ENCODE results near the gene ENGASE.
"Not testable (repeated sequence)": the region's sequence is repeated elsewhere in the genome, so short reads cannot be mapped to it uniquely, and the experiment has no call there.

Gene ENGASE, protein sequence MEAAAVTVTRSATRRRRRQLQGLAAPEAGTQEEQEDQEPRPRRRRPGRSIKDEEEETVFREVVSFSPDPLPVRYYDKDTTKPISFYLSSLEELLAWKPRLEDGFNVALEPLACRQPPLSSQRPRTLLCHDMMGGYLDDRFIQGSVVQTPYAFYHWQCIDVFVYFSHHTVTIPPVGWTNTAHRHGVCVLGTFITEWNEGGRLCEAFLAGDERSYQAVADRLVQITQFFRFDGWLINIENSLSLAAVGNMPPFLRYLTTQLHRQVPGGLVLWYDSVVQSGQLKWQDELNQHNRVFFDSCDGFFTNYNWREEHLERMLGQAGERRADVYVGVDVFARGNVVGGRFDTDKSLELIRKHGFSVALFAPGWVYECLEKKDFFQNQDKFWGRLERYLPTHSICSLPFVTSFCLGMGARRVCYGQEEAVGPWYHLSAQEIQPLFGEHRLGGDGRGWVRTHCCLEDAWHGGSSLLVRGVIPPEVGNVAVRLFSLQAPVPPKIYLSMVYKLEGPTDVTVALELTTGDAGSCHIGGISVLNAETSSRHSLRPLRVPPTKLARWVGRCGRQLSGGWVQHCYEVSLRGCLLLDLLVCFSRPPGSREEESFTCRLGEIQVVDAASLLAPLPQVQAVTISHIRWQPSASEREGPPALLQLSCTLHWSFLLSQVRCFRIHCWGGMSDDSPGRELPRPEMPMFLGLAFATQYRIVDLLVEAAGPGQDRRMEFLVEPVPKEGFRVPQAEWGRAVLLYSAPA

DNA sequence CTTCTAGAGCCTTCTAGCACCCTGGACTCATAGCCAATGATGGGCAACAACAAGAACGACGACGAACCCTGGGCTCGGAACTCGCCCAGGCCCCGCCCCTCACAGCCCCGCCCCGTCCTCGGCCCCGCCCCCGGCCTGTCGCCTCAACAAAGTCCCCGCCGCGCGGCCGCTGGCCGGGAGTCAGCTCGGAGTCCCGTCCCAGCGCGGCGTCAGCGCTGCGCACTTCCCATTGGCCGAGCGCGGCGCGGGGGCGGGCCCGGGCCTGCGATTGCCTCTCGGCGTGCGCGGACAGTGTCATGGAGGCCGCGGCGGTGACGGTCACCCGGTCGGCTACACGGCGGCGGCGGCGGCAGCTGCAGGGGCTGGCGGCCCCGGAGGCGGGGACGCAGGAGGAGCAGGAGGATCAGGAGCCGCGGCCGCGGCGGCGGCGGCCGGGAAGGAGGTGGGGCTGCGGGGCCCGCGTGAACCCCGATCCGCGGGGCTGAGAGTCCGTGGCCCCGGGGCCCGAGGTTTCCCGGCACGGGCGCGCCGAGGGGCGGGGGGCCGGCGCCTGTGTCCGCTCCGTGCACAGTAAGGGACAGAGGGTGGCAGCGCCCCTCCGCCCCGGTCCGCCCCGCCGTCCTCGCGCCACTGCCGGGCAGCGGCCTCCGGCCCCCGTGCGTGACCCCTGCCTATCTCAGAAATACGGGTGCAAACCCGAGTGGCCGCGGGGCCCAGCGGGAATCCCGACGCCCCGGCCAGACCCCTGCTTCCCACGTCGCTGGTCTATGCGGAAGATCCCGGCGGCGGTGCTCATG is at the start of gene ENGASE:
ENGASE (plus strand) TSS at position 176 of the 797 bp plus-strand sequence; CDS start at position 297, 121 bp downstream.
- peaks cover 2% of the 10 kb centered on the region for H3K36me3 Mint-ChIP-seq (ENCODE audit: low read depth)
- no peaks in the 10 kb centered on the region for H3K9me3 Mint-ChIP-seq
- peak within 1 kb of the TSS; percentile 83 for H3K27ac Mint-ChIP-seq
- no peaks in the 10 kb centered on the region for H3K27me3 Mint-ChIP-seq
- H3K4me3 Mint-ChIP-seq = peak within 1 kb of the TSS; percentile 87
- H3K4me1 Mint-ChIP-seq = peaks cover 17% of the 10 kb centered on the region
- DNase-seq (peak; percentile 93), ATAC-seq (peak; percentile 98)

GRCh38 chr17:79024901-79025737 is 49.5 kb upstream of the ENGASE start:
- Mint-ChIP-seq H3K4me1 (peaks cover 8% of the 10 kb centered on the region), H3K27me3 (peaks cover 28% of the 10 kb centered on the region), H3K36me3 (ENCODE audit: low read depth) (no peaks in the 10 kb centered on the region), H3K27ac (no peak overlapping the region), H3K9me3 (no peaks in the 10 kb centered on the region), H3K4me3 (peak overlapping the region; percentile 76)
- DNase-seq = no peak
- no peak for ATAC-seq

DNA sequence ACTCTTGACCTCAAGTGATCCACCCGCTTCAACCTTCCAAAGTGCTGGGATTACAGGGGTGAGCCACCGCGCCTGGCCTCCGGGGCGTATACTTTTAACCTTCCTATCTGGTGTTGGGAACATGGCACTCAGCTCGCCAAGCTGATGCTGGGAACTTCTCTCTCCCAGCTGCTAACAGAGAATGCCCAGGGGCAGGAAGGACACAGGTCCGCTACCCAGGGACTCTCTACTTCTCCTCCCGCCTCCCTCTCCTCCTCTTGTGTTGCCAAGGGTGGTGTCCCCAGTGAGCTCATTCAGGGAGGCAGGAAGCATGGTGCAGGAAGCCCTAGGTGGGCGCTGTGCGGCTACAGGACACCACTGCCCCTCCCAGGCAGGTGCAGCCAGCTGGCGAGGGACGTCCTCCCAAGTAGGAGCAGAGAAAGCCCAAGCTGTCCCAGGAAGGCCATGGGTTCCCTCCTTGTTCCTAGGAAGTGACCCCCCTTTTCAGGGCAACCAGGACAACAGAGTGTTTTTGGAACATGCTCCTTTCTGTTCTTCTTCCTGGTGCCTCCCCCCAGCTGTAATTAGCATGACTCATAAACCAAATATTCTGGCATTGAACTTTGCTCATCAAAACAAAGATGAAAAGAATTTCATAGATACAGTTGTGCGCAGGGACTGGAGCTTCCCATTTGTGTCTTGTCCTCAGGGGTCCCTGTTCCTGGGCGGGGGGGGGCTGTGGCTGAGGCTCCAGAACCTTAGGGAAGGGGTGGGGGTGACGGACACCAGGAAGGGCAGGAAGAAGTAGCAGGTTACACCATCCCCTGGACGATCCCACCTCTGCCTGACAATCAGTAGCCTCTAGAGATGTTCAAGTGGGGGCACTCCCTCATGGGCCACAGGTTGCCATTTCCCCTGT is 48.0 kb upstream of the ENGASE start:
- Mint-ChIP-seq H3K4me1 (peaks cover 8% of the 10 kb centered on the region), H3K27me3 (peaks cover 31% of the 10 kb centered on the region), H3K27ac (no peak overlapping the region), H3K9me3 (no peaks in the 10 kb centered on the region), H3K36me3 (ENCODE audit: low read depth) (no peaks in the 10 kb centered on the region), H3K4me3 (no peak overlapping the region)
- ATAC-seq (no peak), DNase-seq (no peak)

DNA sequence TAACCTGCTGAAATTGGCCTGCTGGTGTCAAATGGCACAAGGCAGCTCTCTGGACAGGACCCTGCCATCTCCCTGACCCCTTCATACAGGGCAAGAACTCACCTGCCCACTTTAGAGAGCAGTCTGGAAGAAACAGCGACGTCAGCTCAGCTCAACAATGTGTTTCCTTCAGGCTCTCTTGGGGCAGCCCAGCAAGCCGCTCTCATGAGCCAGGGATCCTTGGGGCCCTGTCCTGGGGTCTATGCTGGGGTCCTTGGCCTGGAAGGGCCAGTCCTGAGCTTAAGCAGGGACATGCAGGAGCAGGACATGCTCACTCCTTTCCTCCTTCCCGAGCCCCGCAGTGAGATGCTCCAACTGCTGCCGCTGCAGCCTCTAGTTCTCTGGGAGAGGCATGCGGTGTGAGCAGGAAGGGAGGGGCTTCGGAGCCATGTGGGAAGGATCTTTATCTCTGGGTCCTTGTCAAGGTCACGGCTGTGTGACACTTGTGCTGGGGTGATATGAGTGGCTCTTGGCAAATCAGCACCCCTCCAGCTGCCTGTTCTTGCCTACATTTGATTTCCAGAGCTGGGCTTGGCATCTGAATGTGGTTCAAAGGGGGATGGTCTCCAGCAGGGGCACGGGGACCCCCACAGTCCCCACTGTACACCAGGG is 47.2 kb upstream of the ENGASE start:
- Mint-ChIP-seq H3K27ac (no peak overlapping the region), H3K36me3 (ENCODE audit: low read depth) (no peaks in the 10 kb centered on the region), H3K4me1 (peaks cover 8% of the 10 kb centered on the region), H3K27me3 (peaks cover 33% of the 10 kb centered on the region), H3K9me3 (no peaks in the 10 kb centered on the region), H3K4me3 (no peak overlapping the region)
- no peak for ATAC-seq
- no peak for DNase-seq

DNA sequence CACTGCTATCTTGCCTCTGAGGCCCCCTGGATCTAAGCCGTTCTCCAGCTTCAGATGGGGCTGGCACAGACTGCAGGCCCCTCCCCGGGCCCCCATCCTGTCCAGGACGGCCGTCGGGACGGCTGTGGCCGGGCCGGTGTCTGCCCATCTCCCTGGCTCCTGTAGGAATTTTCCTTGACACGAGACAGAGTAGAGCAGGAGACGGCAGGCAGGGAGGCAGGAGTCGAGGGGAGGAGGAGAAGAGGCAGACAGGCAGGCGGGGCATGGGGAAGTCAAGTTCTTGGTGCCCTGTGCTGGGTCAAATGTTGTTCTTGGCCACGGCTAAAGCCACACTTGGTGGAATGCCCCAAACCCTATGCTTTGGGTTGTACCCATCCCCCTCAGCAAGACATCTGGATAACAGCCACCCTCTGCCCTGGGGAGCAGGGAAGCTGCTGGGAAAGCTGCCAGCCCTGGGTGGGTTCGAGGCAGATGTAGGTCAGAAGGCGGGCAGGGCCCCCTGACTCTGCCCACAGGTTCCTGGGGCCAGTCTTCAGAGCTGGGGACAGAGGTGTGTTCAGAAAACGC is 46.6 kb upstream of the ENGASE start:
- Mint-ChIP-seq H3K27me3 (peaks cover 35% of the 10 kb centered on the region), H3K4me3 (no peak overlapping the region), H3K4me1 (peaks cover 8% of the 10 kb centered on the region), H3K27ac (no peak overlapping the region), H3K36me3 (ENCODE audit: low read depth) (no peaks in the 10 kb centered on the region), H3K9me3 (no peaks in the 10 kb centered on the region)
- DNase-seq = no peak
- ATAC-seq = no peak

GRCh38 chr17:79028496-79029326 is 45.9 kb upstream of the ENGASE start:
- peaks cover 6% of the 10 kb centered on the region for H3K4me1 Mint-ChIP-seq
- no peak for DNase-seq
- no peak for ATAC-seq
- peaks cover 30% of the 10 kb centered on the region for H3K27me3 Mint-ChIP-seq
- no peak overlapping the region for H3K27ac Mint-ChIP-seq
- H3K9me3 Mint-ChIP-seq = no peaks in the 10 kb centered on the region
- no peaks in the 10 kb centered on the region for H3K36me3 Mint-ChIP-seq (ENCODE audit: low read depth)
- no peak overlapping the region for H3K4me3 Mint-ChIP-seq

GRCh38 chr17:79029327-79030009 is 45.2 kb upstream of the ENGASE start:
- peaks cover 27% of the 10 kb centered on the region for H3K27me3 Mint-ChIP-seq

DNA sequence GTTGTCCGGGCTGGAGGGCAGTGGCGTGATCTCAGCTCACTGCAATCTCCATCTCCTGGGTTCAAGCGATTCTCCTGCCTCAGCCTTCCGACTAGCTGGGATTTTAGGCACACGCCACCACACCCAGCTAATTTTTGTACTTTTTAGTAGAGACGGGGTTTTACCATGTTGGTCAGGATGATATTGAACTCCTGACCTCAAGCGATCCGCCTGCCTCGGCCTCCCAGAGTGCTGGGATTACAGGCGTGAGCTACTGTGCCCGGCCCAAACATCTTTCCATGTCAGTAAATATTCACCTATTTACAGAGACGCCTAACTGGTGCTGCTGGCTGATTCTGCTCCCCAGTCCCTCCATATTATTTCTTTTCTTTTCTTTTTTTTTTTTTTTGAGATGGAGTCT is 44.0 kb upstream of the ENGASE start:
- not testable (repeated sequence) for ATAC-seq; H3K9me3 Mint-ChIP-seq; H3K4me1 Mint-ChIP-seq; DNase-seq; H3K27ac Mint-ChIP-seq; H3K4me3 Mint-ChIP-seq; H3K36me3 Mint-ChIP-seq (ENCODE audit: low read depth)
- peaks cover 18% of the 10 kb centered on the region for H3K27me3 Mint-ChIP-seq

More at GRCh38 chr17:79029327-79030009, 45.2 kb upstream of the ENGASE start:
- no peaks in the 10 kb centered on the region for H3K36me3 Mint-ChIP-seq (ENCODE audit: low read depth)
- ATAC-seq (no peak), DNase-seq (no peak)
- no peak overlapping the region for H3K27ac Mint-ChIP-seq
- no peak overlapping the region for H3K4me3 Mint-ChIP-seq
- H3K9me3 Mint-ChIP-seq = no peaks in the 10 kb centered on the region
- peaks cover 3% of the 10 kb centered on the region for H3K4me1 Mint-ChIP-seq

GRCh38 chr17:79031996-79032875 is 42.4 kb upstream of the ENGASE start:
- no peaks in the 10 kb centered on the region for H3K9me3 Mint-ChIP-seq
- no peaks in the 10 kb centered on the region for H3K4me1 Mint-ChIP-seq
- DNase-seq (no peak), ATAC-seq (no peak)
- no peaks in the 10 kb centered on the region for H3K36me3 Mint-ChIP-seq (ENCODE audit: low read depth)
- no peak overlapping the region for H3K4me3 Mint-ChIP-seq
- H3K27ac Mint-ChIP-seq = no peak overlapping the region
- peaks cover 17% of the 10 kb centered on the region for H3K27me3 Mint-ChIP-seq

DNA sequence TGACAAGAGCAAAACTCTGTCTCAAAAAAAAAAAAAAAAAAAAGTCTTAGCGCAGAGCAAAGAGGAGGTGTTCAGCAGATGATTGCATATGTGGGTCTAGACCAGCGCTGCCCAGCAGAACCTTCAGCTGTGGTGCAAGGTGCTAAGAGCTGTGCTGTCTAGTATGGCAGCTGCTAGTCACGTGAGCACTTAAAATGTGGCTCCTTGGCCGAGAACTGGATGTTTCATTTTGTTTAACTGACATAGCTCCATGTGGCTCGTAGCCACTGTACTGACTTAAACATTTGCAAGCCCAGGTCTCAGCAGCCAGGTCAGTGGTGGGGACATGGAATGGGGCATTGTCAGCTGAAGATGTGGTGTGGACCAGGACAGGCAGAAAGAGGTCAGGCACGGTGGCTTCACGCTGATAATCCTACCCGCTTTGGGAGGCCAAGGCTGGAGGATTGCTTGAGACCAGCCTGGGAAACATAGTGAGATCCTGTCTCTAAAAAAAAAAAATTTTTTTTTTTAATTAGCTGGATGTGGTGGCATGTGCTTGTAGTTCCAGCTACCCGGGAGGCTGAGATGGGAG is 41.5 kb upstream of the ENGASE start:
- DNase-seq (no peak), ATAC-seq (no peak)
- H3K27me3 Mint-ChIP-seq = peaks cover 12% of the 10 kb centered on the region

More for the DNA sequence above, 41.5 kb upstream of the ENGASE start:
- no peaks in the 10 kb centered on the region for H3K9me3 Mint-ChIP-seq
- H3K4me3 Mint-ChIP-seq = no peak overlapping the region
- no peaks in the 10 kb centered on the region for H3K36me3 Mint-ChIP-seq (ENCODE audit: low read depth)
- no peak overlapping the region for H3K27ac Mint-ChIP-seq
- no peaks in the 10 kb centered on the region for H3K4me1 Mint-ChIP-seq

All from activated naive CD8-positive, alpha-beta T cell treated with anti-CD3 and anti-CD28 coated beads, Interleukin-2, amount 50 U/mL, for 24 hours (primary cell).